ENCODE results near the gene LRBA.

Gene LRBA

GRCh38 chr4:150355858-150356455 lies 659.1 kb downstream of the LRBA start:
- no peak overlapping the region for H3K4me3 ChIP-seq
- H4K20me1 ChIP-seq: no peaks in the 10 kb centered on the region
- H3K9me3 ChIP-seq: no peaks in the 10 kb centered on the region
- no peak for TF ChIP-seq Cebpa-rat (IDR thresholded peaks at IDR 0.05)
- H3K27ac ChIP-seq: no peak overlapping the region
- no peaks in the 10 kb centered on the region for H3K36me3 ChIP-seq
- H3K4me2 ChIP-seq: no peak overlapping the region
- no peaks in the 10 kb centered on the region for H3K4me1 ChIP-seq
- H3K9ac ChIP-seq: no peak overlapping the region
- H3K27me3 ChIP-seq: no peaks in the 10 kb centered on the region

- H3K27ac ChIP-seq: no peak overlapping the region
Measured at GRCh38 chr4:150355418-150355817, 659.7 kb downstream of the LRBA start.

DNA sequence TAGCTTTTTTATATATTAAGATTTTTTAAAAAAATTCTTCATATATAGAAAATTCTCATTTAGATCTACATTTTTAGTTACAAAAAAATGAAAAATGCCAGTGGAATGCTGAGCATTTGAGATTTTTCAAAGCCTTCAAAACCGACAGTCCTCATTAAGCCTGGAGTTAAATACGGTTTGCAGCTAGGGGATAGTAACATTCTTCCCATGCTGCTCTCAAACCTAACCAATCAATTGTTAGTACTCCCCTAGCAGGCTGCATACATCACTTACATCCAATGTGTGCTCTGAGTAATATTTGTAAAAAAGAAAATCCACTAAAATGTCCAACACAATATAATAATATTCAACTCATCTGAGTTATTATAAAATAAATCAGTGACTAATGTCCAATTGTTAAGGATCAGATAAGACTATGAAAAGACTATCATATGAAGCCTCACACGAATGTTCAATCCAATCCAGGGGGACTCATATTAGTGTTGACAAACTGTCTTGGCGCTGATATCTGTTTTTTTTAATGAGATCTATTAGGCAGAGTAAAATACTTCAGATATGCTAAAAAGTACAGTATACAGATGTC lies 660.8 kb downstream of the LRBA start:
- Histone ChIP-seq H3K9ac (no peak overlapping the region), H3K9me3 (no peaks in the 10 kb centered on the region), H3K27me3 (no peaks in the 10 kb centered on the region), H3K4me1 (no peaks in the 10 kb centered on the region), H4K20me1 (no peaks in the 10 kb centered on the region), H3K27ac (no peak overlapping the region), H3K4me2 (no peak overlapping the region), H3K36me3 (no peaks in the 10 kb centered on the region), H3K4me3 (no peak overlapping the region)
- no peak for TF ChIP-seq Cebpa-rat (IDR thresholded peaks at IDR 0.05)

More at GRCh38 chr4:150355418-150355817, 659.7 kb downstream of the LRBA start:
- Histone ChIP-seq H3K27me3 (no peaks in the 10 kb centered on the region), H3K4me2 (no peak overlapping the region), H3K36me3 (no peaks in the 10 kb centered on the region), H3K4me3 (no peak overlapping the region), H3K4me1 (no peaks in the 10 kb centered on the region), H4K20me1 (no peaks in the 10 kb centered on the region), H3K9me3 (no peaks in the 10 kb centered on the region), H3K9ac (no peak overlapping the region)
- no peak for TF ChIP-seq Cebpa-rat (IDR thresholded peaks at IDR 0.05)

- no peak overlapping the region for H3K4me2 ChIP-seq
- no peak overlapping the region for H3K9ac ChIP-seq
- no peaks in the 10 kb centered on the region for H3K27me3 ChIP-seq
- peak; percentile 27; the same call in 1 of the 2 replicates for TF ChIP-seq Cebpa-rat (IDR thresholded peaks at IDR 0.05)
- H3K4me3 ChIP-seq: no peak overlapping the region
- no peak overlapping the region for H3K27ac ChIP-seq
- H4K20me1 ChIP-seq: no peaks in the 10 kb centered on the region
- no peaks in the 10 kb centered on the region for H3K9me3 ChIP-seq
- no peaks in the 10 kb centered on the region for H3K36me3 ChIP-seq
- no peaks in the 10 kb centered on the region for H3K4me1 ChIP-seq
Measured at GRCh38 chr4:150348079-150348478, 667.0 kb downstream of the LRBA start.

DNA sequence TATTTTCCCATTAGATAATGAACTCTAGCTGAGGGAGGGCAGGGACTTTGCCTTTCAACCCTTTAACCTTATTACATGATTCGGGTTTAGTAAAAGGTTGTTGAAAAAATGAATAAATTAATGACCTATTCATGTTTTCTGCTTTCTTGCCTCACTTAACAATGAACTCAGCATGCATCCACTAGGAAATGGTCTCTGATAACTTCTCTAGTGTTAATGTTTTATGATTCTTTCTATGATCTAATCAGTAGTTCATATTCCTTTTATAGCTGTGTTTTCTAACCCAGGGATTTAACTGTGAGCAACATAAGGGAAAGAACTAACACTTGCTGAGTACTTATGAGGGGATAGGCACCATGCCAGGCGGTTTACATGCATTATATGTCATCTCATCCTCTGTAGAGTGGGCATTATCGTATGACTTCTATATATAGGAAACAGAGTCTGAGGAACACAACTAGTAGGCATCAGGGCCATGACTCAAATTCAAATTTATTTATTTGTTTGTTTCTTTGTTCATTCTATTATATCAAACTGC lies 669.8 kb downstream of the LRBA start:
- Histone ChIP-seq H3K4me2 (no peak overlapping the region), H3K4me1 (no peaks in the 10 kb centered on the region), H3K36me3 (0 out of 2 replicates have a peak, but pooled peaks cover 4% of the 10 kb centered on the region), H3K9me3 (no peaks in the 10 kb centered on the region), H4K20me1 (no peaks in the 10 kb centered on the region), H3K9ac (no peak overlapping the region), H3K27me3 (no peaks in the 10 kb centered on the region), H3K4me3 (no peak overlapping the region), H3K27ac (no peak overlapping the region)
- TF ChIP-seq Cebpa-rat (IDR thresholded peaks at IDR 0.05): no peak

GRCh38 chr4:150343796-150344195 lies 671.3 kb downstream of the LRBA start:
- Histone ChIP-seq H3K4me3 (no peak overlapping the region), H3K27ac (no peak overlapping the region), H3K4me2 (no peak overlapping the region), H4K20me1 (no peaks in the 10 kb centered on the region), H3K4me1 (no peaks in the 10 kb centered on the region), H3K9ac (no peak overlapping the region), H3K9me3 (no peaks in the 10 kb centered on the region), H3K27me3 (no peaks in the 10 kb centered on the region), H3K36me3 (0 out of 2 replicates have a peak, but pooled peaks cover 4% of the 10 kb centered on the region)
- no peak for TF ChIP-seq Cebpa-rat (IDR thresholded peaks at IDR 0.05)

DNA sequence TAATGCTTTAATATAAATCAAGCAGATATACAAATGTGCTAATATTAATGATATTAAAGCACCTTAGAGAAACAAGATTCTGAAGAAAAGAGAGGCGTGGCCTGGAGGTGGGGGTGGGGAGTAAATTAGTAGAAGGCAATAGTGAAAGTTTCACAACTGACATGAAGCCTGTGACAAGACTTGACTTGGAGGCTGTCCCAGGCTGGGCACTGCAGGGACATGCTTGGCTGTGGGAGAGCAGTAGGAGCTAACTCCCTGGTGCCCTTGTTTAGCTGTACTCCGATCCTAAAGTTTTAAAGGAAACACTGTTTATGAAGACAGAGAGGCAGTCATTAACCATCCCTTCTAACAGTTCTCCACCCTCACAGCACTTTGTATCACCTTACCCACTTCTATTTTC lies 672.1 kb downstream of the LRBA start:
- Histone ChIP-seq H3K36me3 (0 out of 2 replicates have a peak, but pooled peaks cover 4% of the 10 kb centered on the region), H3K4me1 (no peaks in the 10 kb centered on the region), H3K9me3 (no peaks in the 10 kb centered on the region), H3K27ac (no peak overlapping the region), H4K20me1 (no peaks in the 10 kb centered on the region), H3K27me3 (no peaks in the 10 kb centered on the region), H3K4me3 (no peak overlapping the region), H3K9ac (no peak overlapping the region), H3K4me2 (no peak overlapping the region)
- no peak for TF ChIP-seq Cebpa-rat (IDR thresholded peaks at IDR 0.05)

DNA sequence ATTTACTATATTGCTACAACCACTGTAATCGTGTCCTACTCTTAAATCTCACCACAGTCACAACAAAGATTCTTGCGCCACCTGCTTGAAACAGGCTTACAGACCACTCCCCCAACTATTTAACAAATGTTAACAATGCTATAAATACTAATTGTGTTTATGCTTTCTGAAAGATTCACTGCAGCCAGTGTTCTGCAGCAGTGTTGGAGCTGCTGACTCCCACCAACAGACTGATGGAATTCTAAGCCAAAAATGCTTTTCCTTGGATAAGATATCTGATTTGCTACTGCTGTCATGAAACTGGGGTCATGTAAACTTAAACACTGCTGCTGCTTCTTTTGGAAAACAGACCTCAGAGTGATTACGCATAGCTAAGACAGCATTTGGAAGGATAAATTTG lies 677.4 kb downstream of the LRBA start:
- no peak for TF ChIP-seq Cebpa-rat (IDR thresholded peaks at IDR 0.05)

GRCh38 chr4:150336676-150337412 lies 678.2 kb downstream of the LRBA start:
- Histone ChIP-seq H3K4me3 (no peak overlapping the region), H3K9me3 (no peaks in the 10 kb centered on the region), H3K4me1 (no peaks in the 10 kb centered on the region), H3K36me3 (0 out of 2 replicates have a peak, but pooled peaks cover 4% of the 10 kb centered on the region), H3K4me2 (no peak overlapping the region), H4K20me1 (no peaks in the 10 kb centered on the region), H3K27me3 (no peaks in the 10 kb centered on the region), H3K9ac (no peak overlapping the region), H3K27ac (no peak overlapping the region)
- no peak for TF ChIP-seq Cebpa-rat (IDR thresholded peaks at IDR 0.05)

More for the DNA sequence above, 677.4 kb downstream of the LRBA start:
- Histone ChIP-seq H3K4me2 (no peak overlapping the region), H3K36me3 (0 out of 2 replicates have a peak, but pooled peaks cover 4% of the 10 kb centered on the region), H3K27me3 (no peaks in the 10 kb centered on the region), H4K20me1 (no peaks in the 10 kb centered on the region), H3K27ac (no peak overlapping the region), H3K4me3 (no peak overlapping the region), H3K9me3 (no peaks in the 10 kb centered on the region), H3K4me1 (no peaks in the 10 kb centered on the region), H3K9ac (no peak overlapping the region)

GRCh38 chr4:150332961-150333360 lies 682.1 kb downstream of the LRBA start:
- no peak overlapping the region for H3K4me2 ChIP-seq
- H3K9ac ChIP-seq: no peak overlapping the region
- no peaks in the 10 kb centered on the region for H3K27me3 ChIP-seq
- no peaks in the 10 kb centered on the region for H4K20me1 ChIP-seq
- no peak overlapping the region for H3K4me3 ChIP-seq
- no peak overlapping the region for H3K27ac ChIP-seq
- no peaks in the 10 kb centered on the region for H3K4me1 ChIP-seq
- TF ChIP-seq Cebpa-rat (IDR thresholded peaks at IDR 0.05): no peak
- H3K36me3 ChIP-seq: no peaks in the 10 kb centered on the region
- no peaks in the 10 kb centered on the region for H3K9me3 ChIP-seq
